ENCODE data around the gene URI1.
"Not testable (repeated sequence)": the region's sequence is repeated elsewhere in the genome, so short reads cannot be mapped to it uniquely, and the experiment has no call there.

The URI1 gene

GRCh38 chr19:29942404-29943261 lies 594 bp downstream of the URI1 start:
- peak in 1 of 2 experiments; percentile 40 for DNase-seq

GRCh38 chr19:29943615-29944014 lies 1.6 kb downstream of the URI1 start:
- DNase-seq, result no peak

GRCh38 chr19:29944390-29945012 lies 2.5 kb downstream of the URI1 start:
- DNase-seq, result no peak

- no peak for DNase-seq
Observed at GRCh38 chr19:29945017-29945416, 3.0 kb downstream of the URI1 start.

- no peak for DNase-seq
Observed at GRCh38 chr19:29945433-29945832, 3.4 kb downstream of the URI1 start.

GRCh38 chr19:29946645-29947044 lies 4.6 kb downstream of the URI1 start:
- DNase-seq, result no peak

- no peak for DNase-seq
Observed at GRCh38 chr19:29947871-29948270, 5.8 kb downstream of the URI1 start.

- DNase-seq, result not testable (repeated sequence)
Observed at GRCh38 chr19:29948759-29949470, 6.9 kb downstream of the URI1 start.

GRCh38 chr19:29952177-29952576 lies 10.1 kb downstream of the URI1 start:
- no peak for DNase-seq

- no peak for DNase-seq
Observed at GRCh38 chr19:29952646-29953045, 10.6 kb downstream of the URI1 start.

- DNase-seq, result no peak
Observed at GRCh38 chr19:29953352-29954247, 11.6 kb downstream of the URI1 start.

- no peak for DNase-seq
Observed at GRCh38 chr19:29956855-29957254, 14.8 kb downstream of the URI1 start.

GRCh38 chr19:29961311-29961710 lies 19.3 kb downstream of the URI1 start:
- DNase-seq, result no peak

- no peak for DNase-seq
Observed at GRCh38 chr19:29962793-29963192, 20.8 kb downstream of the URI1 start.

- peak in 1 of 2 experiments; percentile 19 for DNase-seq
Observed at GRCh38 chr19:29963576-29963975, 21.5 kb downstream of the URI1 start.

- DNase-seq, result no peak
Observed at GRCh38 chr19:29964171-29964570, 22.1 kb downstream of the URI1 start.

- no peak for DNase-seq
Observed at GRCh38 chr19:29965492-29965891, 23.5 kb downstream of the URI1 start.

- DNase-seq, result not testable (repeated sequence)
Observed at GRCh38 chr19:29966142-29966541, 24.1 kb downstream of the URI1 start.

- no peak for DNase-seq
Observed at GRCh38 chr19:29966588-29967249, 24.7 kb downstream of the URI1 start.

GRCh38 chr19:29967623-29968022 lies 25.6 kb downstream of the URI1 start:
- DNase-seq, result no peak

- no peak for DNase-seq
Observed at GRCh38 chr19:29969891-29970290, 27.9 kb downstream of the URI1 start.

GRCh38 chr19:29971002-29971401 lies 29.0 kb downstream of the URI1 start:
- DNase-seq, result no peak

Measured in SHP77 (cell line).